ENCODE measurements around the gene PRSS48. TPM values are rescaled to one million over a fixed set of nuclear protein-coding genes. Genes with fewer than 3 reads are reported as not detected.
"Not testable (repeated sequence)": the region's sequence is repeated elsewhere in the genome, so short reads cannot be mapped to it uniquely, and the experiment has no call there.

The PRSS48 gene
- polyA plus RNA-seq, 12 donors, result not detected

- DNase-seq, result no peak
Observed at GRCh38 chr4:151260526-151260925, 16.4 kb upstream of the PRSS48 start.

DNA sequence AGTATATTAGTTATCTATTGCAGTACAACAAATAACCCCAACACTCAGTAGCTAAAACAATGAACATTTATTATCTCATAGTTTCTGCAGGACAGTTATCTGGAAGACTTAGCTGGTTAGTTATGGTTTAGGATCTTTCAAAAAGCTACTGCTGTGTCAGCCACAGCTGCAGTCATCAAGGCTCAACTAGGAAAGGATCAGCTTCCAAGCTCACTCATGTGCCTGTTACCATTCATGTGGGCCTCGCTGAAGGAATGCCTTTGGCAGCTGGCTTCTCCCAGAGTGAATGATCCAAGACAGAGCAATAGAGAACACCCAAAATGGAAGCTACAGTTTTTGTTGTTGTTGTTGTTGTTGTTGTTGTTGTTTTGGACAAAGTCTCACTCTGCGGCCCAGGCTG, 13.5 kb upstream of the PRSS48 start:
- DNase-seq, result no peak

DNA sequence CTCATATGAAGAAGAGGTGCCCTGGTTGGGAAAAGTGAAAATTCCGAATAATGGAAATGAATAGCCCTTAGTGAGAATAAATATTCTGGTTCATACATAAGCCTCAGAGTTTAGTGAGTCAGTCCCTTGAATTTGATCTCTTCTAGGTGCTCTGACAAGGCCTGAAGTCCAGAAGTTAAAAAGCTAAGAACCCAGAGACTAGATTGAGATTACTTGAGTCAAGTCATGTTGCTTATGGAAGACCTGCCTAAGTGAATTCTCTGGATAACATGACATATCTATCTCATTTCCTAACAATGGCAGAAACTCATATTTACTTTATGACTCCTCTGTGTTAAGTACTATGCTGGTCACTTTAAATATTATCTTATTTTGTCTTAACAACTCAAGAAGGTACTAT, 10.5 kb upstream of the PRSS48 start:
- DNase-seq, result no peak

DNA sequence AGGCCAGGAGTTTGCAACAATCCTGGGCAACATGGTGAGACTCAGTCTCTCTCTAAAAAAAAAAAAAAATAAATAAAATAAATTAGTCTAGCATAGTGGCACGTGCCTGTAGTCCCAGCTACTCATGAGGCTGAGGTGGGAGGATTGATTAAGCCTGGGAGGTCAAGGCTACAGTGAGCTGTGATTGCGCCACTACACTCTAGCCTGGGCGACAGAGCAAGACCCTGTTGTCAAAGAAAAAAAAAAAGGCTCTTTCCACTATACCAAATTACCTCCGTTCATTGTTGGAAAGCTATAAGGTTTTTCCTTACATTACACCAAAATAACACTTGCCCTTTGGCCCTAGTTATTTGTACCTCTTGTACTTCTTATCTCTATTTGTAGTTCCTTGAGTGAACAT, 9.9 kb upstream of the PRSS48 start:
- no peak for DNase-seq

- no peak for DNase-seq
Observed at GRCh38 chr4:151267822-151268535, 9.0 kb upstream of the PRSS48 start.

GRCh38 chr4:151268905-151269304, 8.1 kb upstream of the PRSS48 start:
- DNase-seq, result not testable (repeated sequence)

- no peak for DNase-seq
Observed at GRCh38 chr4:151284534-151285245, 7.7 kb downstream of the PRSS48 start.

GRCh38 chr4:151287409-151287808, 10.4 kb downstream of the PRSS48 start:
- no peak for DNase-seq

GRCh38 chr4:151291485-151291884, 14.5 kb downstream of the PRSS48 start:
- no peak for DNase-seq

- DNase-seq, result no peak
Observed at GRCh38 chr4:151292038-151292437, 15.1 kb downstream of the PRSS48 start.

DNA sequence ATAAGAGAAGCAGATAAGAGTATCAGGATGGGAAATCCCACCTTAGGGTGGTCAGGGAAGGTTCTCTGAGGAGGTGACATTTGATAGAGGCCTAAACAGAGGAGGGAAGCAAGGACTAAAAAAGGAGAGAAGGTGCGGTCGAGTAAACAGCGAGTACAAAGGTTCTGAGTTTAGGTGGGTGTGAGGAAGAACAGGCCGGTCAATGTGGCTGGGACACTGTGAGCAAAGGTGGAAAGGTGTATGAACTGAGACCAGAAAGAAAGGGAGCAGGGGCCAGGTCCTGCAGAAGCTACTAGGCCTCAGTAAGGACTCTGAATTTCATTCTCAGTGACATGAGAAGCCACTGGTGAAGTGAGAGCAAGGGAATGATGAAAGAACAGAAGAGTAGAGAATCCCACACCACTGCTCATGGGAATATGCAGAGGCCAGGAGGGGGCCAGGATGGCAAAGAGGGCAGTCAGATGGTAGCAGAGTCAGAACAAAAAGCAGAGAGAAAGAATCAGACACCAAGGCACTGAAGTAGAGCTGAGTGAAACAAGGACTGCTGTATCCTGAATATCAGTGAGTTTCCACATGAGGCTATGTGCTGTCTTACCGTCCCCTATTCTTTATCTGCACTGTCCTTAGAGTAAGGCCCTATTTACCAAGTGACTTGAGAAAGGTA, 18.0 kb downstream of the PRSS48 start:
- no peak for DNase-seq

DNA sequence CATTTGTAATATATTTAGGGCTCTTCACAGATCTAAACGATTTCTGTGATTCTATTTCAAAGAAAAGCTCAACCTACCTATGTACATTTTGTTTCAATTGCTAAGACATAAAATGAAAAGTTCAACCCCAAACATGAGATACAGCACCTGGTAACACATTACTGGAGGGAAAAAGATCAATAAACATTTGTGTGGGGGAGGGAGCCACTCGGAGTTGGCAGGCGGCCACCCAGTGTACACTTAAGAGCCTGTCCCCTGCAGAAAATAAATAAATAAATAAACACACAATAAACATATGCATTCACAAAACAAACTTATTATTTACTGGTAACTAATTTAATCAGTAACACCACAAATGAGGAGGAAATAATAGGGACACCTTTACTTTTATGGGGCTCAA, 19.3 kb downstream of the PRSS48 start:
- no peak for DNase-seq

DNA sequence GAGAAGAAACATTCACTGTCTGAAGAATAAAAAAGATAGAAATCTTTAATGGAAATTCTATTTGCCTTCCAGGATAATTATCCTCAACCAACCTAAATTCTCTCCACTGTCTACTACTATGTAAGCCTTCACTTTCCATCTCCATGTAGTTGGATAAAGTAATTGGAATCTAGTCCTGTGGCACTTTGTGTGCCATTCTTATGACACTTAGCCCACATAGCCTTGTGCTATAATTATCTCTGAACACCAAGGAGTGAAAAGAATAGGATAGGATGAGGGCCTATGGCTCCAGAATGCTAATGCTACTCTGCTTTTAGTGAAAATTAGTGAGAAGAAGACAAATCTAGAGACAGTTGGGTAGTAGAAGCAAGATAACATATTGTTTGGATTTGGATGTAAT, 20.2 kb downstream of the PRSS48 start:
- DNase-seq, result no peak

- no peak for DNase-seq
Observed at GRCh38 chr4:151302432-151302831, 25.5 kb downstream of the PRSS48 start.

- DNase-seq, result no peak
Observed at GRCh38 chr4:151304226-151304625, 27.3 kb downstream of the PRSS48 start.

DNA sequence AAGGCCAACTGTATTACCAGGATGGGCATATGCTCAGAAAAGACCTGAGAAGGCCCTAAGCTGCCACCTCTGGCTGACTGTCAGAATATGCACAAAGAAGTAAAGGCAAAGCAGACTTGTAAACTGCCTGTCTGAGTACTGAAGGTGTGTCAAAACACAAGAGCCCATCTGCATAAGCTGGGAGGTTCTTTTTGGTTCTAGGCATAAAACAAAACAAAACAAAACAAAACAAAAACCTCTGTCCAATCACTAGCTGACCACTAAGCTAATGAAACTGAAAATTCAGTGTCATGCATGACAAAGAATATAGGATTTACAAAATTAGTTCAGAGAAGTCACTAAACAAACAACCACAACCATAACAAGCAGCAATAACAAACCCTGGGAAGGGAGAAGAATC, 27.8 kb downstream of the PRSS48 start:
- DNase-seq, result no peak

DNA sequence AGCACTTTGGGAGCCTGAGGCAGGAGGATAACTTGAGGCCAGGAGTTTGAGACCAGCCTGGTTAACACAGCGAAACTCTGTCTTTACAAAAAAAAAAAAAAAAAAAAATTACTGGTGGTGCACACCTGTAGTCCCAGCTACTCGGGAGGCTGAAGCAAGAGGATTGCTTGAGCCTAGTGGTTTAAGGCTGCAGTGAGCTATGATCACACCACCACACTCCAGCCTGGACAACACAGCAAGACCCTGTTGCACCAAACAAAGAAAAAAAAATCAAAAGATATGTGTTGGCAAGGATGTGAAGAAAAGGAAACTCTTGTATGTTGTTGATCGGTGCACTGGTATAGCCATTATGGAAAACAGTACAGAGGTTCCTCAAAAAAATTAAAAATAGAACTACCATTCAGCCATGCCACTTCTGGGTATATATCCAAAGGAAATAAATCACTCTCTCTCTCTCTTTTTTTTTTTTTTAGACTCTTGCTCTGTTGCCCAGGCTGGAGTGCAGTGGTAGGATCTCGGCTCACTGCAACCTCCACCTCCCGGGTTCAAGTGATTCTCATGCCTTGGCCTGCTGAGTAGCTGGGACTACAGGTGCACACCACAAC, 33.3 kb downstream of the PRSS48 start:
- DNase-seq, result no peak

- no peak for DNase-seq
Observed at GRCh38 chr4:151313306-151314009, 36.5 kb downstream of the PRSS48 start.

- DNase-seq, result no peak
Observed at GRCh38 chr4:151314010-151314355, 37.0 kb downstream of the PRSS48 start.

DNA sequence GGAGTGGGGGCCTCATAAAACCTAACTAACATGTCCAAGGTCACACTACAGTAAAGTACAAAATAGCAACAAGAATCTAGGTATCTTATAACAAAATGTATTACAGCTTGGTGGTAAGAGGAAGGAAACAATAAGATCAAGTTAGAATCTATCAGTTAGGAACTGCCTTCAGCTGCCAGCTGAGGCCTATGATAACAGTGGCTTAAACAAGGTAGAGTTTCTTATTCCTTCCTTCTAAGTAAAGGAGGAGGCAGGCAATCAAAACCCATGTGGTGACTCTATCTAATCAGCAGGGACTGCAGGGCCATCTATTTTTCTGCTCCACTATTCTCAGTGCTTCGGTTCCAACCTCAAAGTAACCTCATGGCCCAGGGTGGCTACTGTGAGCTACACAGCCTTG, 37.5 kb downstream of the PRSS48 start:
- DNase-seq, result no peak

GRCh38 chr4:151315212-151315886, 38.4 kb downstream of the PRSS48 start:
- no peak for DNase-seq

- no peak for DNase-seq
Observed at GRCh38 chr4:151316645-151317044, 39.7 kb downstream of the PRSS48 start.

All from muscle of arm (tissue), 12 donors.